Right atrium auricular region (tissue), 2 donors: Measurements from ENCODE around the gene VTN. TPM values are rescaled to one million over a fixed set of nuclear protein-coding genes. Genes with fewer than 3 reads are reported as not detected.

Experiments
- DNase-seq: peaks from one replicate; pipeline ENCODE4 v3.0.0-alpha.2; 2019; ENCODE audit warnings: low spot score
- H3K27ac ChIP-seq, 2 donors: fragments of 200-600 bp; sonication (generic); 1 replicate in 1 of 2; 2 replicates in 1 of 2; pipeline ENCODE4 v1.5.1; 2016 to 2019
- H3K27me3 ChIP-seq, 2 donors: fragments of 200-600 bp; sonication (generic); one replicate each; pipeline versions ENCODE4 v1.5.1 to v1.6.0; 2017 to 2019
- H3K36me3 ChIP-seq: fragments of 200-600 bp; sonication (generic); one replicate; pipeline ENCODE4 v1.5.1; 2016
- H3K4me1 ChIP-seq, 2 donors: fragments of 200-600 bp; sonication (generic); one replicate each; pipeline versions ENCODE4 v1.5.1 to v1.6.0; 2017 to 2019
- H3K4me3 ChIP-seq, 2 donors: fragments of 200-600 bp; sonication (generic); 1 replicate in 1 of 2; 2 replicates in 1 of 2; pipeline ENCODE4 v1.5.1; 2017 to 2019; ENCODE audit warnings: mild to moderate bottlenecking in 1 of 2, moderate library complexity in 1 of 2
- H3K9me3 ChIP-seq, 2 donors: fragments of 200-600 bp; sonication (generic); one replicate each; pipeline ENCODE4 v1.5.1; 2019
- CTCF ChIP-seq, 2 donors: fragments of 200-600 bp; sonication (generic); IDR thresholded peaks; one replicate each; pipeline ENCODE4 v1.5.1; 2019; ENCODE audit warnings: antibody characterized with exemption in 2 of 2
- total RNA-seq, 2 donors: library from RNA; depleted of rRNA; stranded (reverse); fragments of >200 nt; gene quantifications; one replicate each; pipeline ENCODE4 v1.1.0, GENCODE V29; 2016

VTN gene
- total RNA-seq, 2 donors from 2014 or later: 5.4 to 86.7 TPM

- Histone ChIP-seq H3K4me1 (peaks cover 0 to 42% of the 10 kb centered on the region in 2 donors), H3K27ac (no peak overlapping the region), H3K36me3 (peaks cover 32% of the 10 kb centered on the region), H3K9me3 (no peaks in the 10 kb centered on the region), H3K27me3 (no peaks in the 10 kb centered on the region), H3K4me3 (no peak overlapping the region)
- no peak for TF ChIP-seq CTCF (IDR thresholded peaks at IDR 0.05)
- no peak for DNase-seq
Observed at GRCh38 chr17:28333083-28333746, 36.9 kb downstream of the VTN start.

DNA sequence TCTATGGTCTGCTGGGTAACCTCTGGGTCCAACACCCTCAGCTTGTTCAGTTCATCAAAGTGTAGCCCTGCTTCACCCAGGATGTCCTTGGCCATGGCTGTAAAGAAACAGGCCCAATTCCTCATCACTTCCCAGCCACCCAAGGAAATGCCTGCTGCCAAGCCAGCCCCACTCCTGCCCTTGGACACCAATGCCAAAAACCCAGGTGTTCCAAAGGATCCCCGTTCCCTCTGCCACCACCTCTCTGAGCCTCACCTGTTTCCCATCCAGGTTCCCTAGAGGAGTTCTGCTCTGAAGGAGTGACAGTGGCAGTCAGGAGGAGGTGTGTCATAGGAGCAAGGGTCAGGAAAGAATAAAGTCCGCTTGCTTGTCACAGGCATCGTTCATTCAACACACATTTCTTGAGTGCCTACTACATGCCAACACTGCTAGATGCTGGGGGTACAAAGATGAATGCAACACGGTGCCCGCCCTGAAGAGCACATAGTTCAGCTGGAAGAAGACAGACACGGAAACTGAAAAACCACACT, 38.2 kb downstream of the VTN start:
- Histone ChIP-seq H3K4me3 (no peak overlapping the region), H3K36me3 (peaks cover 42% of the 10 kb centered on the region), H3K4me1 (peaks cover 0 to 29% of the 10 kb centered on the region in 2 donors), H3K27me3 (no peaks in the 10 kb centered on the region), H3K9me3 (no peaks in the 10 kb centered on the region), H3K27ac (no peak overlapping the region)
- TF ChIP-seq CTCF (IDR thresholded peaks at IDR 0.05): no peak
- no peak for DNase-seq

GRCh38 chr17:28330671-28331070, 39.4 kb downstream of the VTN start:
- no peak for TF ChIP-seq CTCF (IDR thresholded peaks at IDR 0.05)
- peaks cover 0 to 18% of the 10 kb centered on the region in 2 donors for H3K4me1 ChIP-seq
- H3K36me3 ChIP-seq: peaks cover 46% of the 10 kb centered on the region
- no peaks in the 10 kb centered on the region for H3K27me3 ChIP-seq
- no peaks in the 10 kb centered on the region for H3K9me3 ChIP-seq
- DNase-seq: no peak
- no peak overlapping the region for H3K27ac ChIP-seq
- no peak overlapping the region for H3K4me3 ChIP-seq

DNA sequence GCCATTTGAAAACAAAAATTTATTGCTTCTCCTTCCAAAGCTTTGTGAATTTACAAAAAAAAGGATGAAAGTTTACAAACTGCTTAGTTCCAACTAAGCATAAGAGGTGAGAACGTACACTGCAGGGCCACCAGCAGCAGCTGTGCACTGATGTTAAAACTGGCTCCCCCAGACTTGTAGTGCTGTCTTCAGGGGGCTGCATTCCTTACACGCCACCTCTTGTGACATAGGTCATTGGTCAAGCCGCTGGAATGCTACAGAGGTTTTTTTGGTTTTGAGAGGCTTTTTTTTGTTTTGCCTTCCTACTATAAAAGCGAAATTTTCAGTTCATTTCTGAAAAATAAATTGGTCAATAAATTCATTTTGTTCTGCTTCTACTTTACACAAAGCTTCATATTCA, 41.8 kb downstream of the VTN start:
- H3K9me3 ChIP-seq: no peaks in the 10 kb centered on the region
- no peak overlapping the region for H3K4me3 ChIP-seq
- no peaks in the 10 kb centered on the region for H3K27me3 ChIP-seq
- H3K36me3 ChIP-seq: peaks cover 46% of the 10 kb centered on the region
- peak; percentile 38 for DNase-seq
- H3K27ac ChIP-seq: no peak overlapping the region
- TF ChIP-seq CTCF (IDR thresholded peaks at IDR 0.05): no peak
- H3K4me1 ChIP-seq: peaks cover 0 to 3% of the 10 kb centered on the region in 2 donors

DNA sequence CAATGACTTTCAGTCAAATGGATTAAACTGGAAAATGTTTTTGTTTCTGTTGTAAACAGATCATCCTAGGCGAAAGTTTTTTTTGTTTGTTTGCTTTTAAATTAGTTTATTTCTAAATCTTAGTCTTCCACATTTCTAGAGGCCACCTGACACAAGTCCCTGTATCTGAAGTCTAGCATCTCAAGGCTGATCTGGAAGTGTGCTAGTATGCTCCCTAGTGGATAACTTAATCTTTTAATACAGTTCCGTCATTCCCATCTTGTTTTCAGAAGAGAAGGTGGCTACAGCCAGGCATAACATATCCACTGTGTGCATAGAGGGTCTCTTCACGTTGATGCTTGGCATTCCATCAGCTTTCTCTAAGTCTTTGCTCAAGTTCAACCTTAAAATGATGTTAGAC, 42.4 kb downstream of the VTN start:
- Histone ChIP-seq H3K4me3 (no peak overlapping the region), H3K4me1 (no peaks in the 10 kb centered on the region), H3K27me3 (no peaks in the 10 kb centered on the region), H3K9me3 (no peaks in the 10 kb centered on the region), H3K27ac (no peak overlapping the region), H3K36me3 (peaks cover 46% of the 10 kb centered on the region)
- no peak for DNase-seq
- TF ChIP-seq CTCF (IDR thresholded peaks at IDR 0.05): no peak
